Measurements from ENCODE around the gene GAK. TPM values are rescaled to one million over a fixed set of nuclear protein-coding genes. Genes with fewer than 3 reads are reported as not detected.

The GAK gene
- total RNA-seq, 2 donors from 2014 or later = 104 to 121 TPM

DNA sequence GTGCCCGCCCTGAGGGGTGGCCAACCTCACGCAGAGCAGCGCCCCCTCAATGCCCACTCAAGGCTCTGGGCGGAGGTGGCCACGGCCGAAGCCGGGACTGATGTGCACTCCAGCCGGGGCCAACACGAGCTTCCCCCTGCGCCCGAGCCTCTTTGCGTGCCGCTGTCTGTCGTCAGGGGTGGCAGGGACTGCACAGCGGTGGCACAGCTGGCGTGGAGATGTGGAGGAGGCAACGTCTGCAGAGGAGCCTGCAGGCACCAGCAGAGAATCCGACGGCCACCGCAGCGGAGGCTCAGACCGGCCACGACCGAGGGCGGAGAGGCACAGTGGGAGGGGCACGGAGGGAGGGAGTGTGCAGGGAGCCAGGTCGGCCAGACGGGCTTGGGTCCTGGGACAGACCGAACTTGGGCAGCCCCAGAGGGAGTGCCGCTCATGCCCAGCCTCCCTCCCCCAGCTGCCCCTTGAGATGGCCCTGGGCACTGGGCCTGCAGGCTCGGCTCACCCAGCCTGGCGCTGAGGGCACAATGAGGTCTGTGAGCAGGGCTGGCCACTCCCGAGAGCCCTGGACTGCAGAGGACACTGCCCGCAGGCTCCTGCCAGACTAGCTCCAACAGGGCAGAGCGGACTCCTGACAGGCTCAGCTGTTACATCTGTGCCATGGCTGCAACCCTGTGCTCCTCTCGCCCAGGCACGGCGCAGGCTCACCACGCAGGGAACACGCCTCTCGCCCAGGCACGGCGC lies 59.7 kb downstream of the GAK start:
- no peak overlapping the region for H3K27ac Mint-ChIP-seq
- peaks cover 59% of the 10 kb centered on the region for H3K36me3 Mint-ChIP-seq (ENCODE audit: low read depth)
- no peaks in the 10 kb centered on the region for H3K9me3 ChIP-seq (ENCODE audit: control insufficient read depth, low read length)
- no peaks in the 10 kb centered on the region for H3K4me1 ChIP-seq (ENCODE audit: control insufficient read depth, insufficient read depth, low read length)
- H3K4me3 Mint-ChIP-seq = no peak overlapping the region
- no peak for DNase-seq
- H3K4me1 Mint-ChIP-seq = no peaks in the 10 kb centered on the region
- no peaks in the 10 kb centered on the region for H3K27me3 ChIP-seq (ENCODE audit: control insufficient read depth, insufficient read depth, low read length, poor library complexity, severe bottlenecking)
- H3K9me3 Mint-ChIP-seq = no peaks in the 10 kb centered on the region
- 92 to 93% methylated on average over 23 to 43 of the region's 43 CpGs for WGBS, 2 experiments (ENCODE audit: insufficient coverage in 1 of 2, insufficient read length in 1 of 2)
- TF ChIP-seq, protein P1, sequence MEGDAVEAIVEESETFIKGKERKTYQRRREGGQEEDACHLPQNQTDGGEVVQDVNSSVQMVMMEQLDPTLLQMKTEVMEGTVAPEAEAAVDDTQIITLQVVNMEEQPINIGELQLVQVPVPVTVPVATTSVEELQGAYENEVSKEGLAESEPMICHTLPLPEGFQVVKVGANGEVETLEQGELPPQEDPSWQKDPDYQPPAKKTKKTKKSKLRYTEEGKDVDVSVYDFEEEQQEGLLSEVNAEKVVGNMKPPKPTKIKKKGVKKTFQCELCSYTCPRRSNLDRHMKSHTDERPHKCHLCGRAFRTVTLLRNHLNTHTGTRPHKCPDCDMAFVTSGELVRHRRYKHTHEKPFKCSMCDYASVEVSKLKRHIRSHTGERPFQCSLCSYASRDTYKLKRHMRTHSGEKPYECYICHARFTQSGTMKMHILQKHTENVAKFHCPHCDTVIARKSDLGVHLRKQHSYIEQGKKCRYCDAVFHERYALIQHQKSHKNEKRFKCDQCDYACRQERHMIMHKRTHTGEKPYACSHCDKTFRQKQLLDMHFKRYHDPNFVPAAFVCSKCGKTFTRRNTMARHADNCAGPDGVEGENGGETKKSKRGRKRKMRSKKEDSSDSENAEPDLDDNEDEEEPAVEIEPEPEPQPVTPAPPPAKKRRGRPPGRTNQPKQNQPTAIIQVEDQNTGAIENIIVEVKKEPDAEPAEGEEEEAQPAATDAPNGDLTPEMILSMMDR (conservative IDR thresholded peaks at IDR 0.05) = no peak
- peaks cover 41% of the 10 kb centered on the region for H3K36me3 ChIP-seq (ENCODE audit: control insufficient read depth, insufficient read depth, low read length)
- no peak overlapping the region for H3K9ac ChIP-seq (ENCODE audit: extremely low read depth, low read length, poor library complexity, severe bottlenecking)
- H3K4me3 ChIP-seq (ENCODE audit: low read length) = no peak overlapping the region
- H3K27me3 Mint-ChIP-seq (ENCODE audit: insufficient read depth) = no peaks in the 10 kb centered on the region
- H3K27ac ChIP-seq (ENCODE audit: low read depth, low read length) = no peak overlapping the region

DNA sequence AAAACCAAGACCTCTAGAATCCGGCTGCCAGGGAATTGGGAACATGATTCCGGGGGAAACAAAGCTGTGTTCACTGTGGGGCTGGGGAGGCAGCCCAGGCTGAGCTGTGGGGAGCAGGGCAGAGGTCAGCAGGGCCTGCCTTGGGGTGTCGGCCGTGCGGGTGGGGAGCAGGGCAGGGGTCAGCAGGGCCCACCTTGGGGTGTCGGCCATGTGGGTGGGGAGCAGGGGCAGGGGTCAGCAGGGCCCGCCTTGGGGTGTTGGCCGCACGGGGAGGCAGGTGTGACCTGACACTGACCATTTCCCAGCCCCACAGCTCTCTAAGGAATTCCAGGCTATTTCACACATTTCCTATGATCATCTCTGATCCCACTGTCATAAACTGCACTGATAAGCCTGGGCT lies 60.6 kb downstream of the GAK start:
- Histone ChIP-seq H3K4me3 (ENCODE audit: low read length) (no peak overlapping the region), H3K4me1 (ENCODE audit: control insufficient read depth, insufficient read depth, low read length) (no peaks in the 10 kb centered on the region), H3K36me3 (ENCODE audit: control insufficient read depth, insufficient read depth, low read length) (peaks cover 39% of the 10 kb centered on the region), H3K9ac (ENCODE audit: extremely low read depth, low read length, poor library complexity, severe bottlenecking) (no peak overlapping the region), H3K9me3 (ENCODE audit: control insufficient read depth, low read length) (no peaks in the 10 kb centered on the region), H3K27me3 (ENCODE audit: control insufficient read depth, insufficient read depth, low read length, poor library complexity, severe bottlenecking) (no peaks in the 10 kb centered on the region), H3K27ac (ENCODE audit: low read depth, low read length) (no peak overlapping the region)
- no peaks in the 10 kb centered on the region for H3K27me3 Mint-ChIP-seq (ENCODE audit: insufficient read depth)
- H3K4me1 Mint-ChIP-seq = no peaks in the 10 kb centered on the region
- no peak for DNase-seq
- TF ChIP-seq, protein P1 (conservative IDR thresholded peaks at IDR 0.05) = no peak
- WGBS, 2 experiments (ENCODE audit: insufficient coverage in 1 of 2, insufficient read length in 1 of 2) = 89 to 90% methylated on average over 2 to 9 of the region's 9 CpGs
- H3K4me3 Mint-ChIP-seq = no peak overlapping the region
- no peak overlapping the region for H3K27ac Mint-ChIP-seq
- H3K9me3 Mint-ChIP-seq = no peaks in the 10 kb centered on the region
- peaks cover 51% of the 10 kb centered on the region for H3K36me3 Mint-ChIP-seq (ENCODE audit: low read depth)

DNA sequence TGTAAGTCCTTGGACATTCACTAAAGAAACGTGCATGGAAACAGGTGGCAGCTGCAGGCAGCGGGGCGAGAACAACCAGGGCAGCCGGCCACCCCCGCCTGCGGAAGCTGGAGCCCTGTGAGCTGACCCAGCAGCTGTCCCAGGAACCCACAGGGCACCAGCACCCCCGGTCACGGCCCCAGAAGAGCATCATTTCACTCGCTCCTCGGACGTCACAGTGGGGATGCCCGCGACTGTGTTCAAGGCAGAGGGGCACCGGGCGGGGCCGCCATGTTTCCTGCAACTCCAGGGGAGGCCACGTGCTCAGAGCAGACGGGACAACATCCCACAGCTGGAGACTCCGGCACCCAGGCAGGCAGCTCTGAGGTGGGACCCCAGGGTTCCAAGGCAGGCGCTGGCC lies 61.2 kb downstream of the GAK start:
- TF ChIP-seq, protein P1 (conservative IDR thresholded peaks at IDR 0.05) = no peak
- no peak overlapping the region for H3K4me3 ChIP-seq (ENCODE audit: low read length)
- H3K27ac Mint-ChIP-seq = no peak overlapping the region
- 92 to 93% methylated on average over 19 to 20 of the region's 20 CpGs for WGBS, 2 experiments (ENCODE audit: insufficient coverage in 1 of 2, insufficient read length in 1 of 2)
- no peak overlapping the region for H3K4me3 Mint-ChIP-seq
- H3K27me3 Mint-ChIP-seq (ENCODE audit: insufficient read depth) = no peaks in the 10 kb centered on the region
- no peaks in the 10 kb centered on the region for H3K9me3 ChIP-seq (ENCODE audit: control insufficient read depth, low read length)
- peaks cover 54% of the 10 kb centered on the region for H3K36me3 Mint-ChIP-seq (ENCODE audit: low read depth)
- DNase-seq = no peak
- no peaks in the 10 kb centered on the region for H3K27me3 ChIP-seq (ENCODE audit: control insufficient read depth, insufficient read depth, low read length, poor library complexity, severe bottlenecking)
- peaks cover 36% of the 10 kb centered on the region for H3K36me3 ChIP-seq (ENCODE audit: control insufficient read depth, insufficient read depth, low read length)
- H3K27ac ChIP-seq (ENCODE audit: low read depth, low read length) = no peak overlapping the region
- no peaks in the 10 kb centered on the region for H3K4me1 ChIP-seq (ENCODE audit: control insufficient read depth, insufficient read depth, low read length)
- H3K4me1 Mint-ChIP-seq = no peaks in the 10 kb centered on the region
- no peak overlapping the region for H3K9ac ChIP-seq (ENCODE audit: extremely low read depth, low read length, poor library complexity, severe bottlenecking)
- no peaks in the 10 kb centered on the region for H3K9me3 Mint-ChIP-seq
